ENCODE measurements around the gene SRGAP1.

The SRGAP1 gene

DNA sequence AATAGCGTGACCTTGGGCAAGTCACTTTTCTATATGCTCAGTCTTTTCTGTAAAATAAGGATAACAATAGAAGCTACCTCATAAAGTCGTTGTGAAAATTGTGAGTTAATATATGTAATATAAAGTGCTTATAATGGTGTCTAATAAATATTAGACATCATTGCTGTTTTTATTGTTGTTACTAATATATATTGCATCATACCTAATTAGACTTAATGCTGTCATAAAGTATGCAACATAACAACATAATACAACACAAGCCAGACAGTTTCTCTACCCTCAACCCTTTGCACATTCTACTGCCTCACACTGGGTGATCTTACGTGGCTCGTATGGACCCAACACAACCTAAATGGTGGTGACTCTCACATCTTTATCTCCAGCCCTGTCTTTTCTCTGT, 240.7 kb downstream of the SRGAP1 start:
- TF ChIP-seq ZNF837 (tag by site-specific recombination; IDR thresholded peaks at IDR 0.05) (no peak), ZNF529 (tag by site-specific recombination; IDR thresholded peaks at IDR 0.05; ENCODE audit: insufficient replicate concordance) (no peak), ZNF658 (tag by site-specific recombination; IDR thresholded peaks at IDR 0.05) (no peak), ZNF404 (tag by site-specific recombination; IDR thresholded peaks at IDR 0.05) (no peak), HOXD13 (CRISPR knock-in tag; IDR thresholded peaks at IDR 0.05; ENCODE audit: borderline replicate concordance) (no peak), EGR2 (tag by site-specific recombination; IDR thresholded peaks at IDR 0.05; ENCODE audit: low read depth) (no peak), BCL11A (tag by site-specific recombination; IDR thresholded peaks at IDR 0.05; ENCODE audit: low read depth) (no peak), WT1 (tag by site-specific recombination; IDR thresholded peaks at IDR 0.05) (no peak)
- TF ChIP-seq, protein P1, sequence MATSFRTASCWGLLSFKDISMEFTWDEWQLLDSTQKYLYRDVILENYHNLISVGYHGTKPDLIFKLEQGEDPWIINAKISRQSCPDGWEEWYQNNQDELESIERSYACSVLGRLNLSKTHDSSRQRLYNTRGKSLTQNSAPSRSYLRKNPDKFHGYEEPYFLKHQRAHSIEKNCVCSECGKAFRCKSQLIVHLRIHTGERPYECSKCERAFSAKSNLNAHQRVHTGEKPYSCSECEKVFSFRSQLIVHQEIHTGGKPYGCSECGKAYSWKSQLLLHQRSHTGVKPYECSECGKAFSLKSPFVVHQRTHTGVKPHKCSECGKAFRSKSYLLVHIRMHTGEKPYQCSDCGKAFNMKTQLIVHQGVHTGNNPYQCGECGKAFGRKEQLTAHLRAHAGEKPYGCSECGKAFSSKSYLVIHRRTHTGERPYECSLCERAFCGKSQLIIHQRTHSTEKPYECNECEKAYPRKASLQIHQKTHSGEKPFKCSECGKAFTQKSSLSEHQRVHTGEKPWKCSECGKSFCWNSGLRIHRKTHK (tag by site-specific recombination; IDR thresholded peaks at IDR 0.05): no peak
- TF ChIP-seq, protein P2, sequence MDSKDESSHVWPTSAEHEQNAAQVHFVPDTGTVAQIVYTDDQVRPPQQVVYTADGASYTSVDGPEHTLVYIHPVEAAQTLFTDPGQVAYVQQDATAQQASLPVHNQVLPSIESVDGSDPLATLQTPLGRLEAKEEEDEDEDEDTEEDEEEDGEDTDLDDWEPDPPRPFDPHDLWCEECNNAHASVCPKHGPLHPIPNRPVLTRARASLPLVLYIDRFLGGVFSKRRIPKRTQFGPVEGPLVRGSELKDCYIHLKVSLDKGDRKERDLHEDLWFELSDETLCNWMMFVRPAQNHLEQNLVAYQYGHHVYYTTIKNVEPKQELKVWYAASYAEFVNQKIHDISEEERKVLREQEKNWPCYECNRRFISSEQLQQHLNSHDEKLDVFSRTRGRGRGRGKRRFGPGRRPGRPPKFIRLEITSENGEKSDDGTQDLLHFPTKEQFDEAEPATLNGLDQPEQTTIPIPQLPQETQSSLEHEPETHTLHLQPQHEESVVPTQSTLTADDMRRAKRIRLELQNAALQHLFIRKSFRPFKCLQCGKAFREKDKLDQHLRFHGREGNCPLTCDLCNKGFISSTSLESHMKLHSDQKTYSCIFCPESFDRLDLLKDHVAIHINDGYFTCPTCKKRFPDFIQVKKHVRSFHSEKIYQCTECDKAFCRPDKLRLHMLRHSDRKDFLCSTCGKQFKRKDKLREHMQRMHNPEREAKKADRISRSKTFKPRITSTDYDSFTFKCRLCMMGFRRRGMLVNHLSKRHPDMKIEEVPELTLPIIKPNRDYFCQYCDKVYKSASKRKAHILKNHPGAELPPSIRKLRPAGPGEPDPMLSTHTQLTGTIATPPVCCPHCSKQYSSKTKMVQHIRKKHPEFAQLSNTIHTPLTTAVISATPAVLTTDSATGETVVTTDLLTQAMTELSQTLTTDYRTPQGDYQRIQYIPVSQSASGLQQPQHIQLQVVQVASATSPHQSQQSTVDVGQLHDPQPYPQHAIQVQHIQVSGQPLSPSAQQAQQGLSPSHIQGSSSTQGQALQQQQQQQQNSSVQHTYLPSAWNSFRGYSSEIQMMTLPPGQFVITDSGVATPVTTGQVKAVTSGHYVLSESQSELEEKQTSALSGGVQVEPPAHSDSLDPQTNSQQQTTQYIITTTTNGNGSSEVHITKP (tag by site-specific recombination; IDR thresholded peaks at IDR 0.05): no peak
- POLR2A ChIA-PET: no interaction called here
- Histone ChIP-seq H3K36me3 (ENCODE audit: control insufficient read depth in 2 of 2, insufficient read depth in 1 of 2, low read length in 2 of 2) (no peaks in the 10 kb centered on the region; a peak in 1 of 3 replicates), H3K4me3 (ENCODE audit: low read depth, low read length) (no peak overlapping the region), H3K27ac (ENCODE audit: extremely low read depth, low read depth, low read length) (no peak overlapping the region), H3K4me1 (ENCODE audit: control insufficient read depth, insufficient read depth, low read length) (peaks cover 24% of the 10 kb centered on the region; the same call in 1 of the 2 replicates), H3K9me3 (ENCODE audit: control insufficient read depth, insufficient read depth, low read depth, low read length) (no peaks in the 10 kb centered on the region)
- CTCF ChIA-PET: no interaction called here

DNA sequence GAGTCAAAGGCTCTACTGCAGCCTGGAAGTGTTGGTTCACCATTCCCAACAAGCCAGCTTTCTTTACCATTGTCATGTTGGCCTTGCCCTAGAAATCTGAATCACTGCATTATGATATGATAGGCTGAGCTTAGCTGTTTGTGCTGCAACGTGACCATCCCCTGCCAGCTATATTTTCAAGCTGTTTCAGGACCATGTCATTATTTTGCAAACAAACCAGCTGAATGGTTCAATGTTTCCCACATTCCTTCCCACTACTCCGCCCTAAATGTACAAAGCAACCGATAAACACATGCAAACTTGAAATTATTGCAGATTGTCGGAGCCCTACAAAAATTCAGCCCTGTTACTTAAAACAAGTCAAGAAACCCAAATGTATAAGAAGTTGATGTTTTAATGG, 241.5 kb downstream of the SRGAP1 start:
- Histone ChIP-seq H3K4me1 (ENCODE audit: control insufficient read depth, insufficient read depth, low read length) (peaks cover 24% of the 10 kb centered on the region; the same call in 1 of the 2 replicates), H3K9me3 (ENCODE audit: control insufficient read depth, insufficient read depth, low read depth, low read length) (no peaks in the 10 kb centered on the region), H3K4me3 (ENCODE audit: low read depth, low read length) (no peak overlapping the region), H3K27ac (ENCODE audit: extremely low read depth, low read depth, low read length) (no peak overlapping the region), H3K36me3 (ENCODE audit: control insufficient read depth in 2 of 2, insufficient read depth in 1 of 2, low read length in 2 of 2) (no peaks in the 10 kb centered on the region; a peak in 1 of 3 replicates)
- CTCF ChIA-PET: interaction anchor here (0.6 kb wide), 1 partner anchor 10 kb away, joined by 3 read pairs; no protein-coding TSS in a partner anchor
- no peak for TF ChIP-seq ZNF677 (tag by site-specific recombination; IDR thresholded peaks at IDR 0.05)
- TF ChIP-seq ZSCAN23 (tag by site-specific recombination; IDR thresholded peaks at IDR 0.05): no peak
- no peak for TF ChIP-seq ZNF19 (tag by site-specific recombination; IDR thresholded peaks at IDR 0.05; ENCODE audit: low read depth)
- TF ChIP-seq, protein P3, sequence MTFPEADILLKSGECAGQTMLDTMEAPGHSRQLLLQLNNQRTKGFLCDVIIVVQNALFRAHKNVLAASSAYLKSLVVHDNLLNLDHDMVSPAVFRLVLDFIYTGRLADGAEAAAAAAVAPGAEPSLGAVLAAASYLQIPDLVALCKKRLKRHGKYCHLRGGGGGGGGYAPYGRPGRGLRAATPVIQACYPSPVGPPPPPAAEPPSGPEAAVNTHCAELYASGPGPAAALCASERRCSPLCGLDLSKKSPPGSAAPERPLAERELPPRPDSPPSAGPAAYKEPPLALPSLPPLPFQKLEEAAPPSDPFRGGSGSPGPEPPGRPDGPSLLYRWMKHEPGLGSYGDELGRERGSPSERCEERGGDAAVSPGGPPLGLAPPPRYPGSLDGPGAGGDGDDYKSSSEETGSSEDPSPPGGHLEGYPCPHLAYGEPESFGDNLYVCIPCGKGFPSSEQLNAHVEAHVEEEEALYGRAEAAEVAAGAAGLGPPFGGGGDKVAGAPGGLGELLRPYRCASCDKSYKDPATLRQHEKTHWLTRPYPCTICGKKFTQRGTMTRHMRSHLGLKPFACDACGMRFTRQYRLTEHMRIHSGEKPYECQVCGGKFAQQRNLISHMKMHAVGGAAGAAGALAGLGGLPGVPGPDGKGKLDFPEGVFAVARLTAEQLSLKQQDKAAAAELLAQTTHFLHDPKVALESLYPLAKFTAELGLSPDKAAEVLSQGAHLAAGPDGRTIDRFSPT (tag by site-specific recombination; IDR thresholded peaks at IDR 0.05): no peak
- TF ChIP-seq SCRT2 (tag by site-specific recombination; IDR thresholded peaks at IDR 0.05): no peak
- POLR2A ChIA-PET: no interaction called here

DNA sequence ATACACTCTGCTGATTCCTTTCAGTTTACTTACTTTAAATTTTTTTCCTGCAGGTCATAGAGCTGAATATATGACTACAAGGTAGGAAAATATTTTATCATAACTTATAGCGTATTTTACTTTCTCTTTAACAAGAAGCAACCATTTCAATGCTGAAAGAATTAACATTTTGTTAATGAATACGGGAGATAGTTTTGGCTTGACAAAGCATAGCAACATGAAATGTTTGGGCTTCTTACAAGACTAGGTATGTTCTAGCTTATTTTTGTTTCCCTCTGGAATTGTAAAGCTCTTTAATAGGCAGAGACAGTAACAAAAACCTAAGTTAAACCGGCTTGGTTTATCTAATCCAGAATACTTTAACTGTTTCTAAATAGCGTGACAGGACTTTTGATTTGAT, 242.4 kb downstream of the SRGAP1 start:
- CTCF ChIA-PET: interaction anchor here (0.7 kb wide), 3 partner anchors 11 to 611 kb away, joined by 3 to 4 read pairs (median 4); no protein-coding TSS in a partner anchor
- no peak overlapping the region for H3K4me3 ChIP-seq (ENCODE audit: low read depth, low read length)
- no peak for TF ChIP-seq ZNF248 (tag by site-specific recombination; IDR thresholded peaks at IDR 0.05)
- TF ChIP-seq, protein P4, sequence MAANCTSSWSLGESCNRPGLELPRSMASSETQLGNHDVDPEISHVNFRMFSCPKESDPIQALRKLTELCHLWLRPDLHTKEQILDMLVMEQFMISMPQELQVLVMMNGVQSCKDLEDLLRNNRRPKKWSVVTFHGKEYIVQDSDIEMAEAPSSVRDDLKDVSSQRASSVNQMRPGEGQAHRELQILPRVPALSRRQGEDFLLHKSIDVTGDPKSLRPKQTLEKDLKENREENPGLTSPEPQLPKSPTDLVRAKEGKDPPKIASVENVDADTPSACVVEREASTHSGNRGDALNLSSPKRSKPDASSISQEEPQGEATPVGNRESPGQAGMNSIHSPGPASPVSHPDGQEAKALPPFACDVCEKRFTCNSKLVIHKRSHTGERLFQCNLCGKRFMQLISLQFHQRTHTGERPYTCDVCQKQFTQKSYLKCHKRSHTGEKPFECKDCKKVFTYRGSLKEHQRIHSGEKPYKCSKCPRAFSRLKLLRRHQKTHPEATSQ (tag by site-specific recombination; IDR thresholded peaks at IDR 0.05): no peak
- TF ChIP-seq ZFHX2 (tag by site-specific recombination; conservative IDR thresholded peaks at IDR 0.05): no peak
- no peak overlapping the region for H3K27ac ChIP-seq (ENCODE audit: extremely low read depth, low read depth, low read length)
- POLR2A ChIA-PET: no interaction called here
- no peaks in the 10 kb centered on the region; a peak in 1 of 3 replicates for H3K36me3 ChIP-seq (ENCODE audit: control insufficient read depth in 2 of 2, insufficient read depth in 1 of 2, low read length in 2 of 2)
- H3K4me1 ChIP-seq (ENCODE audit: control insufficient read depth, insufficient read depth, low read length): peaks cover 24% of the 10 kb centered on the region; the same call in 1 of the 2 replicates
- H3K9me3 ChIP-seq (ENCODE audit: control insufficient read depth, insufficient read depth, low read depth, low read length): no peaks in the 10 kb centered on the region
